GM23338 (cell line): ENCODE data around the gene CPSF2. TPM values are rescaled to one million over a fixed set of nuclear protein-coding genes. Genes with fewer than 3 reads are reported as not detected.

Experiments
- ATAC-seq: fragments of 200-7000 bp; cut with Tn5 transposase; 3 replicates; pipeline ENCODE4 v1.9.1; 2020
- DNase-seq: peaks from one replicate; pipeline ENCODE4 v3.0.0-alpha.2; 2015; ENCODE audit warnings: low spot score
- H2AFZ ChIP-seq: fragments of 200-600 bp; sonication (generic); 2 replicates; pipeline ENCODE4 v1.8.0; 2016; ENCODE audit warnings: antibody characterized with exemption, mild to moderate bottlenecking, moderate library complexity
- H3F3A ChIP-seq: fragments of 200-600 bp; sonication (generic); replicated peaks from 2 replicates; pipeline ENCODE4 v1.8.0; 2017; ENCODE audit warnings: antibody characterized with exemption, mixed run types, low read depth
- H3K27ac ChIP-seq: fragments of 200-600 bp; sonication (generic); 2 replicates; pipeline ENCODE4 v1.6.1; 2016; ENCODE audit warnings: low read depth
- H3K27me3 ChIP-seq: fragments of 200-600 bp; sonication (generic); 2 replicates; pipeline ENCODE4 v1.8.0; 2016; ENCODE audit warnings: mild to moderate bottlenecking, mixed run types, moderate library complexity; ENCODE audit not compliant: insufficient read depth
- H3K36me3 ChIP-seq: fragments of 200-600 bp; sonication (generic); 2 replicates; pipeline ENCODE4 v1.8.0; 2016; ENCODE audit warnings: mild to moderate bottlenecking; ENCODE audit not compliant: insufficient read depth
- H3K4me1 ChIP-seq: fragments of 200-600 bp; sonication (generic); 2 replicates; pipeline ENCODE4 v1.8.0; 2016; ENCODE audit warnings: mild to moderate bottlenecking, moderate library complexity; ENCODE audit not compliant: insufficient read depth
- H3K4me2 ChIP-seq: fragments of 200-600 bp; sonication (generic); 2 replicates; pipeline ENCODE4 v1.7.1; 2017; ENCODE audit warnings: mixed run types
- H3K4me3 ChIP-seq: fragments of 200-600 bp; sonication (generic); 2 replicates; pipeline ENCODE4 v1.6.1; 2016; ENCODE audit warnings: mixed run types
- H3K79me2 ChIP-seq: fragments of 200-600 bp; sonication (generic); replicated peaks from 2 replicates; pipeline ENCODE4 v1.8.0; 2017; ENCODE audit warnings: mild to moderate bottlenecking; ENCODE audit not compliant: insufficient read depth
- H3K9me2 ChIP-seq: fragments of 200-600 bp; sonication (generic); 2 replicates; pipeline ENCODE4 v1.8.0; 2017; ENCODE audit not compliant: insufficient read depth
- H4K20me1 ChIP-seq: fragments of 200-600 bp; sonication (generic); replicated peaks from 2 replicates; pipeline ENCODE4 v1.8.0; 2017; ENCODE audit warnings: mild to moderate bottlenecking; ENCODE audit not compliant: insufficient read depth
- H3K27ac Mint-ChIP-seq: 2 replicates; pipeline ENCODE4 v1.8.0; 2020; ENCODE audit warnings: inconsistent platforms, mild to moderate bottlenecking, moderate library complexity, mixed read lengths
- H3K27me3 Mint-ChIP-seq: 3 replicates; pipeline ENCODE4 v1.8.0; 2022; ENCODE audit warnings: low read depth, mild to moderate bottlenecking, moderate library complexity, mixed read lengths, inconsistent platforms; ENCODE audit not compliant: insufficient read depth, poor library complexity
- H3K36me3 Mint-ChIP-seq: 3 replicates; pipeline ENCODE4 v1.8.0; 2021; ENCODE audit warnings: low read depth, mild to moderate bottlenecking, inconsistent platforms, moderate library complexity, mixed read lengths
- H3K4me1 Mint-ChIP-seq: 3 replicates; pipeline ENCODE4 v1.8.0; 2020; ENCODE audit warnings: mild to moderate bottlenecking, inconsistent platforms, mixed read lengths
- H3K4me3 Mint-ChIP-seq: 3 replicates; pipeline ENCODE4 v1.8.0; 2021; ENCODE audit warnings: moderate library complexity, mild to moderate bottlenecking, inconsistent platforms, mixed read lengths
- H3K9me3 Mint-ChIP-seq: 3 replicates; pipeline ENCODE4 v1.8.0; 2020; ENCODE audit warnings: moderate library complexity, mild to moderate bottlenecking, inconsistent platforms, mixed read lengths
- CREB1 ChIP-seq: fragments of 250-450 bp; sonication (Bioruptor Pico); IDR thresholded peaks from 2 replicates; pipeline ENCODE4 v1.5.0; 2020; ENCODE audit warnings: low read depth, mild to moderate bottlenecking, moderate library complexity
- EZH2 ChIP-seq: fragments of 200-600 bp; sonication (generic); IDR thresholded peaks from one replicate; pipeline ENCODE4 v1.8.0; 2017; ENCODE audit warnings: antibody characterized with exemption, mild to moderate bottlenecking, low read depth; ENCODE audit not compliant: unreplicated experiment
- EZH2phosphoT487 ChIP-seq: fragments of 200-600 bp; sonication (generic); IDR thresholded peaks from one replicate; pipeline ENCODE4 v1.8.1; 2018; ENCODE audit warnings: antibody characterized with exemption; ENCODE audit not compliant: unreplicated experiment
- JUNB ChIP-seq: IDR thresholded peaks from one replicate; pipeline ENCODE4 v1.6.1; 2016; ENCODE audit warnings: antibody characterized with exemption; ENCODE audit not compliant: unreplicated experiment
- NANOG ChIP-seq: IDR thresholded peaks from 2 replicates; pipeline ENCODE4 v1.6.1; 2016; ENCODE audit warnings: antibody characterized with exemption, borderline replicate concordance
- POLR2AphosphoS5 ChIP-seq: IDR thresholded peaks from 2 replicates; pipeline ENCODE4 v1.6.1; 2016; ENCODE audit warnings: antibody characterized with exemption, low read depth
- STAT1 ChIP-seq: IDR thresholded peaks from one replicate; pipeline ENCODE4 v1.6.1; 2016; ENCODE audit warnings: antibody characterized with exemption; ENCODE audit not compliant: unreplicated experiment
- ZNF114 ChIP-seq: fragments of 250-450 bp; sonication (Bioruptor Pico); IDR thresholded peaks from 2 replicates; pipeline ENCODE4 v1.5.0; 2020; ENCODE audit warnings: mild to moderate bottlenecking, moderate library complexity
- ZNF331 ChIP-seq: fragments of 250-450 bp; sonication (Bioruptor Pico); IDR thresholded peaks from 2 replicates; pipeline ENCODE4 v1.5.0; 2020; ENCODE audit warnings: low read depth, mild to moderate bottlenecking, moderate library complexity
- polyA plus RNA-seq: library from polyadenylated mRNA; unstranded; fragments of >200 nt; fragmentation: Nextera tagmentation; extraction: Ambion mirVana; gene quantifications from 2 replicates; pipeline ENCODE4 v1.2.1, GENCODE V29; 2016
- total RNA-seq: library from RNA; depleted of rRNA; stranded (reverse); fragments of >200 nt; shearing (Covaris generic); gene quantifications from 2 replicates; pipeline ENCODE4 v1.2.3, GENCODE V29; 2014
- TF ChIP-seq, protein P1 (sequence below), 2 experiments: fragments of 200-600 bp in 1 of 2; sonication (generic) in 1 of 2; conservative IDR thresholded peaks; 2 replicates each; pipeline versions ENCODE4 v1.5.1 to v1.6.1; 2016 to 2017; ENCODE audit warnings: antibody characterized with exemption in 2 of 2, low read depth in 2 of 2, mild to moderate bottlenecking in 2 of 2, moderate library complexity in 1 of 2
- TF ChIP-seq, protein P2 (sequence below): fragments of 250-450 bp; sonication (Bioruptor Pico); IDR thresholded peaks from 2 replicates; pipeline ENCODE4 v1.5.0; 2020; ENCODE audit warnings: mild to moderate bottlenecking, moderate library complexity
- TF ChIP-seq, protein P3 (sequence below): IDR thresholded peaks from 2 replicates; pipeline ENCODE4 v1.6.1; 2016; ENCODE audit warnings: antibody characterized with exemption

Gene CPSF2
- total and polyA plus RNA-seq, 2 experiments from 2014 or later: 54.2 to 112 TPM

DNA sequence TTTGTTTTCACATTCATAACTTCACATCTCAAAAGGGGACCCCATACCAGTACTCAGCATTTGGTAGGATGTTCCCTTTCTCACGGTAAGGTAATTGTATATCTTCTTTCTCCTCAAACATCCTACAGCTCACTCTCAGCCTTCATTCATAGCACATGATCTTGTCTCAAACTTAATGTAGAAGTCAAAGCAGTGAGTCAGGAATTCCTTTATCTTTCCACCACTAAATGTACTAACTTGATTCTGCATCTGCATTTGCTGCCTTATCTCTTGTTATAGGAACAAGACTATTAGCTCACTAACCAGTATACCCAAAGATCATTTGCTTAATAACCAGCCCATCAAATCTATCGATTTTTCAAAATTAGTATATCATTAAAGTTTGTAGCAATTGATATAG, 22.9 kb downstream of the CPSF2 start (continued):
- TF ChIP-seq, protein P1, sequence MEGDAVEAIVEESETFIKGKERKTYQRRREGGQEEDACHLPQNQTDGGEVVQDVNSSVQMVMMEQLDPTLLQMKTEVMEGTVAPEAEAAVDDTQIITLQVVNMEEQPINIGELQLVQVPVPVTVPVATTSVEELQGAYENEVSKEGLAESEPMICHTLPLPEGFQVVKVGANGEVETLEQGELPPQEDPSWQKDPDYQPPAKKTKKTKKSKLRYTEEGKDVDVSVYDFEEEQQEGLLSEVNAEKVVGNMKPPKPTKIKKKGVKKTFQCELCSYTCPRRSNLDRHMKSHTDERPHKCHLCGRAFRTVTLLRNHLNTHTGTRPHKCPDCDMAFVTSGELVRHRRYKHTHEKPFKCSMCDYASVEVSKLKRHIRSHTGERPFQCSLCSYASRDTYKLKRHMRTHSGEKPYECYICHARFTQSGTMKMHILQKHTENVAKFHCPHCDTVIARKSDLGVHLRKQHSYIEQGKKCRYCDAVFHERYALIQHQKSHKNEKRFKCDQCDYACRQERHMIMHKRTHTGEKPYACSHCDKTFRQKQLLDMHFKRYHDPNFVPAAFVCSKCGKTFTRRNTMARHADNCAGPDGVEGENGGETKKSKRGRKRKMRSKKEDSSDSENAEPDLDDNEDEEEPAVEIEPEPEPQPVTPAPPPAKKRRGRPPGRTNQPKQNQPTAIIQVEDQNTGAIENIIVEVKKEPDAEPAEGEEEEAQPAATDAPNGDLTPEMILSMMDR (conservative IDR thresholded peaks at IDR 0.05; ENCODE audit: low read depth in 2 of 2): no peak

DNA sequence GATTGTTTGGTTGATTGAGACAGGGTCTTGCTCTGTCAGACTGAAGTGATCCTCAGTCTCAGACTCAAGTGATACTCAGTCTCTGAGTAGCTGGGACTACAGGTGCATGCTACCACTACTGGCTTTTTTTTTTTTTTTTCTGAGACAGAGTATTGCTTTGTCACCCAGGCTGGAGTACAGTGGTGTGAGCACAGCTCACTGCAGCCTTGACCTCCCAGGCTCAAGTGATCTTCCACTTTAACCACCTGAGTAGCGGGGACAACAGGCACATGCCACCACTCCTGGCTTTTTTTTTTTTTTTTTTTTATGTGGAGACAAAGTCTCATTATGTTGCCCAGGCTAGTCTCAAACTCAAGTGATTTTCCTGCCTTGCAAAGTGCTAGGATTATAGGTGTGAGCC, 31.8 kb downstream of the CPSF2 start:
- Histone ChIP-seq H3K27ac (no peak overlapping the region), H3K4me1 (no peaks in the 10 kb centered on the region), H3K4me2 (no peak overlapping the region), H3K27me3 (no peaks in the 10 kb centered on the region), H3K36me3 (peaks cover 46% of the 10 kb centered on the region), H3K79me2 (peaks cover 6% of the 10 kb centered on the region; the same call in 1 of the 2 replicates), H3K9me2 (no peaks in the 10 kb centered on the region), H3K4me3 (no peak overlapping the region), H4K20me1 (0 out of 2 replicates have a peak, but pooled peaks cover 11% of the 10 kb centered on the region), H2AFZ (no peak overlapping the region), H3F3A (no peaks in the 10 kb centered on the region)
- Mint-ChIP-seq H3K4me3 (no peak overlapping the region), H3K27me3 (peaks cover 1% of the 10 kb centered on the region), H3K36me3 (peaks cover 61% of the 10 kb centered on the region), H3K27ac (peak overlapping the region; percentile 40; the same call in 1 of the 2 replicates), H3K9me3 (no peaks in the 10 kb centered on the region), H3K4me1 (no peaks in the 10 kb centered on the region)
- DNase-seq: no peak
- no peak for ATAC-seq
- TF ChIP-seq POLR2AphosphoS5 (no peak), JUNB (no peak), ZNF114 (CRISPR knock-in tag) (no peak), ZNF331 (no peak), CREB1 (CRISPR knock-in tag) (no peak), NANOG (no peak), STAT1 (no peak), EZH2 (no peak), EZH2phosphoT487 (no peak)
- TF ChIP-seq, protein P2, sequence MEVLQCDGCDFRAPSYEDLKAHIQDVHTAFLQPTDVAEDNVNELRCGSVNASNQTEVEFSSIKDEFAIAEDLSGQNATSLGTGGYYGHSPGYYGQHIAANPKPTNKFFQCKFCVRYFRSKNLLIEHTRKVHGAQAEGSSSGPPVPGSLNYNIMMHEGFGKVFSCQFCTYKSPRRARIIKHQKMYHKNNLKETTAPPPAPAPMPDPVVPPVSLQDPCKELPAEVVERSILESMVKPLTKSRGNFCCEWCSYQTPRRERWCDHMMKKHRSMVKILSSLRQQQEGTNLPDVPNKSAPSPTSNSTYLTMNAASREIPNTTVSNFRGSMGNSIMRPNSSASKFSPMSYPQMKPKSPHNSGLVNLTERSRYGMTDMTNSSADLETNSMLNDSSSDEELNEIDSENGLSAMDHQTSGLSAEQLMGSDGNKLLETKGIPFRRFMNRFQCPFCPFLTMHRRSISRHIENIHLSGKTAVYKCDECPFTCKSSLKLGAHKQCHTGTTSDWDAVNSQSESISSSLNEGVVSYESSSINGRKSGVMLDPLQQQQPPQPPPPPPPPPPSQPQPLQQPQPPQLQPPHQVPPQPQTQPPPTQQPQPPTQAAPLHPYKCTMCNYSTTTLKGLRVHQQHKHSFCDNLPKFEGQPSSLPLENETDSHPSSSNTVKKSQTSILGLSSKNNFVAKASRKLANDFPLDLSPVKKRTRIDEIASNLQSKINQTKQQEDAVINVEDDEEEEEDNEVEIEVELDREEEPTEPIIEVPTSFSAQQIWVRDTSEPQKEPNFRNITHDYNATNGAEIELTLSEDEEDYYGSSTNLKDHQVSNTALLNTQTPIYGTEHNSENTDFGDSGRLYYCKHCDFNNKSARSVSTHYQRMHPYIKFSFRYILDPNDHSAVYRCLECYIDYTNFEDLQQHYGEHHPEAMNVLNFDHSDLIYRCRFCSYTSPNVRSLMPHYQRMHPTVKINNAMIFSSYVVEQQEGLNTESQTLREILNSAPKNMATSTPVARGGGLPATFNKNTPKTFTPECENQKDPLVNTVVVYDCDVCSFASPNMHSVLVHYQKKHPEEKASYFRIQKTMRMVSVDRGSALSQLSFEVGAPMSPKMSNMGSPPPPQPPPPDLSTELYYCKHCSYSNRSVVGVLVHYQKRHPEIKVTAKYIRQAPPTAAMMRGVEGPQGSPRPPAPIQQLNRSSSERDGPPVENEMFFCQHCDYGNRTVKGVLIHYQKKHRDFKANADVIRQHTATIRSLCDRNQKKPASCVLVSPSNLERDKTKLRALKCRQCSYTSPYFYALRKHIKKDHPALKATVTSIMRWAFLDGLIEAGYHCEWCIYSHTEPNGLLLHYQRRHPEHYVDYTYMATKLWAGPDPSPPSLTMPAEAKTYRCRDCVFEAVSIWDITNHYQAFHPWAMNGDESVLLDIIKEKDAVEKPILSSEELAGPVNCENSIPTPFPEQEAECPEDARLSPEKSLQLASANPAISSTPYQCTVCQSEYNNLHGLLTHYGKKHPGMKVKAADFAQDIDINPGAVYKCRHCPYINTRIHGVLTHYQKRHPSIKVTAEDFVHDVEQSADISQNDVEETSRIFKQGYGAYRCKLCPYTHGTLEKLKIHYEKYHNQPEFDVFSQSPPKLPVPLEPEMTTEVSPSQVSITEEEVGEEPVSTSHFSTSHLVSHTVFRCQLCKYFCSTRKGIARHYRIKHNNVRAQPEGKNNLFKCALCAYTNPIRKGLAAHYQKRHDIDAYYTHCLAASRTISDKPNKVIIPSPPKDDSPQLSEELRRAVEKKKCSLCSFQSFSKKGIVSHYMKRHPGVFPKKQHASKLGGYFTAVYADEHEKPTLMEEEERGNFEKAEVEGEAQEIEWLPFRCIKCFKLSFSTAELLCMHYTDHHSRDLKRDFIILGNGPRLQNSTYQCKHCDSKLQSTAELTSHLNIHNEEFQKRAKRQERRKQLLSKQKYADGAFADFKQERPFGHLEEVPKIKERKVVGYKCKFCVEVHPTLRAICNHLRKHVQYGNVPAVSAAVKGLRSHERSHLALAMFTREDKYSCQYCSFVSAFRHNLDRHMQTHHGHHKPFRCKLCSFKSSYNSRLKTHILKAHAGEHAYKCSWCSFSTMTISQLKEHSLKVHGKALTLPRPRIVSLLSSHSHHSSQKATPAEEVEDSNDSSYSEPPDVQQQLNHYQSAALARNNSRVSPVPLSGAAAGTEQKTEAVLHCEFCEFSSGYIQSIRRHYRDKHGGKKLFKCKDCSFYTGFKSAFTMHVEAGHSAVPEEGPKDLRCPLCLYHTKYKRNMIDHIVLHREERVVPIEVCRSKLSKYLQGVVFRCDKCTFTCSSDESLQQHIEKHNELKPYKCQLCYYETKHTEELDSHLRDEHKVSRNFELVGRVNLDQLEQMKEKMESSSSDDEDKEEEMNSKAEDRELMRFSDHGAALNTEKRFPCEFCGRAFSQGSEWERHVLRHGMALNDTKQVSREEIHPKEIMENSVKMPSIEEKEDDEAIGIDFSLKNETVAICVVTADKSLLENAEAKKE (CRISPR knock-in tag): no peak
- TF ChIP-seq, protein P3, sequence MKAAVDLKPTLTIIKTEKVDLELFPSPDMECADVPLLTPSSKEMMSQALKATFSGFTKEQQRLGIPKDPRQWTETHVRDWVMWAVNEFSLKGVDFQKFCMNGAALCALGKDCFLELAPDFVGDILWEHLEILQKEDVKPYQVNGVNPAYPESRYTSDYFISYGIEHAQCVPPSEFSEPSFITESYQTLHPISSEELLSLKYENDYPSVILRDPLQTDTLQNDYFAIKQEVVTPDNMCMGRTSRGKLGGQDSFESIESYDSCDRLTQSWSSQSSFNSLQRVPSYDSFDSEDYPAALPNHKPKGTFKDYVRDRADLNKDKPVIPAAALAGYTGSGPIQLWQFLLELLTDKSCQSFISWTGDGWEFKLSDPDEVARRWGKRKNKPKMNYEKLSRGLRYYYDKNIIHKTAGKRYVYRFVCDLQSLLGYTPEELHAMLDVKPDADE: no peak
- TF ChIP-seq, protein P1 (conservative IDR thresholded peaks at IDR 0.05; ENCODE audit: low read depth in 2 of 2): no peak
